DMS 273 treated with DMSO at 0.1 percent for 48 hours (cell line): ENCODE data around the gene CLEC4F.

Experiments
- DNase-seq: peaks from one replicate; lab custom pipeline; 2025; lab: John Stamatoyannopoulos, UW

The CLEC4F gene, protein sequence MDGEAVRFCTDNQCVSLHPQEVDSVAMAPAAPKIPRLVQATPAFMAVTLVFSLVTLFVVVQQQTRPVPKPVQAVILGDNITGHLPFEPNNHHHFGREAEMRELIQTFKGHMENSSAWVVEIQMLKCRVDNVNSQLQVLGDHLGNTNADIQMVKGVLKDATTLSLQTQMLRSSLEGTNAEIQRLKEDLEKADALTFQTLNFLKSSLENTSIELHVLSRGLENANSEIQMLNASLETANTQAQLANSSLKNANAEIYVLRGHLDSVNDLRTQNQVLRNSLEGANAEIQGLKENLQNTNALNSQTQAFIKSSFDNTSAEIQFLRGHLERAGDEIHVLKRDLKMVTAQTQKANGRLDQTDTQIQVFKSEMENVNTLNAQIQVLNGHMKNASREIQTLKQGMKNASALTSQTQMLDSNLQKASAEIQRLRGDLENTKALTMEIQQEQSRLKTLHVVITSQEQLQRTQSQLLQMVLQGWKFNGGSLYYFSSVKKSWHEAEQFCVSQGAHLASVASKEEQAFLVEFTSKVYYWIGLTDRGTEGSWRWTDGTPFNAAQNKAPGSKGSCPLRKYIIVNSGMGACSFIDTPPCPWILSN

GRCh38 chr2:70820499-70820898, at the start of gene CLEC4F:
TSS of gene CLEC4F (minus strand) at chr2:70820599. CDS start at chr2:70820523, 76 bp downstream.
- DNase-seq = no peak

DNA sequence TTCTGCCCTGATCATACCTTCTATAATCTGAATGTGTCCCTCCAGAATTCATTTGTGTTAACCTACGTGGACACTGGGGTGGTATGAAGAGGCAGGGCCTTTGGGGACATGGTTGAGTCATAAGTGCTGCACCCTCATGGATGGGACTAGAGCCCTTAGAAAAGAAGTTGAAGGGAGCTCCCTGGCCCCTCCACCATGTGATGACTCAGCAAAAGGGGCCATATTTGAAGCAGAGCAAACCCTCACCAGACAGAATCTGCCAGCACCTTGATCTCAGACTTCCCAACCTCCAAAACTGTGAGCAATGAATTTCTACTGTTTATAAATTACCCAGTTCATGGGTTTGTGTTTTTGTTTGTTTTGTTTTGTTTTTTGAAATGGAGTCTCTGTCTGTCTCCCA, 48.6 kb upstream of the CLEC4F start:
- no peak for DNase-seq

- DNase-seq = peak; percentile 58
Measured at GRCh38 chr2:70861777-70862625, 41.6 kb upstream of the CLEC4F start.

GRCh38 chr2:70855667-70856066, 35.3 kb upstream of the CLEC4F start:
- no peak for DNase-seq

DNA sequence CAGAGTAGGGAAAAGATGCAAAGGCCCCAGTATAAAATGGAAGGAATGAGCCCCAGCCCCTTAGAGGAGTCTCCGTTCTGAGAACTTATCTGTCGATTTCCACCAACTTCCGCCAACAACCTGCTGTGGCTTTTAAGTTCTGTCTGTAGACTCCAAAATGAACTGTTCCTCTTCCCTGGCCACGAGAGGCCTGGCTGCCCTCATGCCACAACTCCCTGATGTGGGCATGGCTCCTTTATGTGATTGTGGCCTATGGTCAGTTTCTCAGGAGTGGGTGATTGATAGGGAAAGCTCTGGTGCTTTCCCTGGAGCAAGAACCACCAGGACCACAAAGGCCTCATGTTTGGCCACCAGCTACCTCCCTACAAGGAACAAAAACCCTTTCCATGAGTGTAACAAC, 34.0 kb upstream of the CLEC4F start:
- no peak for DNase-seq

DNA sequence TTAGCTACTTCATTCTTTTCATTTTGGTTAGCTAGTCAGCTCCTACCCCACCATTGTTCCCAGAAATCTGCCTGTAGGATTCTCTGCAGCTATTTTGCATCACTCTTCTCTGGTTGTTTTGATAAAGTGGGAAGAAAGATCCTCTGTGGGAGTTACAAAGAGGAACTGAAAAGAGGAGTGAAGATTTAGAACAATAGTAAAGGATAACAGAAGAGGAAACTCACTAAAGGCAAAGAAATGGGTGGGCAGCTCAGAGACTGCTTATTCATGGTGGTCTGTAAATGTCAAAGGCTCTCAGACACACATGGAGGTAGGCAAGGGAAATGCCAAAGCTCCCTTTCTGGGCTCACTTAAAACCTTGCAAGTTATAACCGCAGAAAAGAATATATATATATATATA, 32.4 kb upstream of the CLEC4F start:
- no peak for DNase-seq

DNA sequence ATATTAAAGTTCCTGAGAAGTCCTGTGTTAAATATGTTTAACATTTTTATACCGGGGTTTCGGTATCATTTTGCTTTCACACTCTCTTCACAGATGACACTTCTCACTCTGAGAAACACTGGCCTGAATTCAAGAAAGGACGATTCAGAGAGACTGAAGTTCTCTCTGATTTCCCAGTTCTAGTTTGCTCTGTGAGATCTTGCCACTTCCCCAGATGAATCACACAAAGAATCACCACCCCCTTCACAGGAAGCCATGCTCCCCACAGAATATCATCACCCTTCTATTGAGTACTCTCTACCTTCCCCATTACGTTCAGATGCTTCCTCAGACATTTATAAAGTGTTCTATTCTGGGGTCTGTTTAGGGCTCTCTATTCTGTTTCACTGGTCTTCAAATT, 31.3 kb upstream of the CLEC4F start:
- no peak for DNase-seq

GRCh38 chr2:70850925-70851324, 30.5 kb upstream of the CLEC4F start:
- DNase-seq = peak; percentile 4

DNA sequence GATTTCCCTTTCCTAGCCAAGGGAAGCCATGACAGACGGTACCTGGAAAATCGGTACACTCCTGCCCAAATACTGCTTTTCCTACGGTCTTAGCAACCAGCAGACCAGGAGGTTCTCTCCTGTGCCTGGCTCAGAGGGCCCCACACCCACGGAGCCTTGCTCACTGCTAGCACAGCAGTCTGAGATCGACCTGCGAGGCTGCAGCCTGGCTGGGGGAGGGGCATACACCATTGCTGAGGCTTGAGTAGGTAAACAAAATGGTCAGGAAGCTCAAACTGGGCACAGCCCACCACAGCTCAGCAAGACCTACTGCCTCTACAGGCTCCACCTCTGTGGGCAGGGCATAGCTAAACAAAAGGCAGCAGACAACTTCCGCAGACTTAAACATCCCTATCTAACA, 22.0 kb upstream of the CLEC4F start:
- no peak for DNase-seq

DNA sequence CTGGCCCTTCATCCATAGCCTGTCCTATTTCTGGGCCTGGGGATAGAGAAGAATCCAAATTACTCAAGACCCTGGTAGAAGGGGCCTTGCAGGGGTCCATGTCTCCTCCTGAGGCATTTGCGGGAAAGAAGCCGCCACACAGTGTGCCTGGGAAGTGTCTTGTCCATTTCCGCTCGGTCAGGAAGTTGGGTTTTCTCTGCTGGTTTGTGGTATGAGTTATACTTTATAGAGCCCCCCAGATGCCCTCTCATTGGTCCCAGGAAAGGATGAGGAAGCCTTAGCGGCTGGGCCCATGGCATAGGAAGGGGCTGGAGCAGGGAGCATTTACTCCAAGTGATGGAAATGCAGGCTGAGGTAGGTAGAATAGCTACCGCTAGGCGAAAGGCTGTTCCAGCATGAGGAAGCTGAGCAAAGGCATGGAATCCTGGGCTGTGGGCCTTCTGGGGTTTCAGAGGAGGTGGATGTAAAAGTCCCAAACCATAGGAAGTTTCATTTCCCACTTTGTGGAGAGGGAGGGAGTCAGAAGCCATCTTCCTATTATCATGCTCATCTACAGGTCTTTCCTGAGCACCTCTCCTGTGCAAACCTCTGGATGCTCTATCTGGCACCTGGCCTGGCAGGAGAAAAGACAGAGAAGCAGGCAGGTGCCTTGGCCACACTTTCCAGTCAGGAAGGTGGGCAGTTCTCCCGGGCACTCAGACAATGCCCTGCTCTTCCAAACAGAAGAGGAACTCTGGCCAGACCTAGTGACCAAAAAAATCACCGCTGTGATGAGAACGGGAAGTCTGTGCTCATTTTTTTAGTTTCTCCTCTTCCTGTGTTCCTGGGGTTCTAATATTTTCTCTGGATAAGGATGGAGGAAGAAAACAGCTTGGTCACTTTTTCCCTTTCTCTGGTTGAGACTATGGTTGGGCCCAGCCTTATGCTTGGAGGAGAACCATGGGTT, 17.9 kb upstream of the CLEC4F start:
- DNase-seq = no peak

GRCh38 chr2:70835643-70836042, 15.2 kb upstream of the CLEC4F start, which contains the start of gene CD207:
TSS of gene CD207 (minus strand) at chr2:70835816. CDS start at chr2:70835776, 40 bp downstream.
- no peak for DNase-seq

- DNase-seq = no peak
Measured at GRCh38 chr2:70834881-70835280, 14.5 kb upstream of the CLEC4F start.

- no peak for DNase-seq
Measured at GRCh38 chr2:70834106-70834505, 13.7 kb upstream of the CLEC4F start.

DNA sequence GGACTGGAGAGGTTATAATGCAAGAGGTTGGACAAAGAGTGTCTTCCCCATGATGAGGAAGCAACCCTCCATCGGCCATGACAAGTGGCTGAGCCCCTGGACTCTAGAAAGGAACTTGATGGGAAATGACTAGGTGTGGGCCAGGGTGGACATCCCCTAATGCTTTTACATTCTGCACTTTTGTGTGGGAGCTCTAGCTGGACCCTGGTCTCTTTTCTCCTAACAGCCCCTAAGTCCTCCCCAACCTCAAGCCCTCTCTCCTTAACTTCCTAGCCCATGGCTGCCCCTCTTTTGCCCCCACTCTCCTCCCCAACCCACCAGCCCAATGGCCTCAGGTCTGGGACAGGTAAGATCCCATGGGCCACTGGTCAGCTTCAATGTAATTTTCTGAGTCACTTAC, 12.8 kb upstream of the CLEC4F start:
- no peak for DNase-seq

- DNase-seq = no peak
Measured at GRCh38 chr2:70832386-70832785, 12.0 kb upstream of the CLEC4F start.

DNA sequence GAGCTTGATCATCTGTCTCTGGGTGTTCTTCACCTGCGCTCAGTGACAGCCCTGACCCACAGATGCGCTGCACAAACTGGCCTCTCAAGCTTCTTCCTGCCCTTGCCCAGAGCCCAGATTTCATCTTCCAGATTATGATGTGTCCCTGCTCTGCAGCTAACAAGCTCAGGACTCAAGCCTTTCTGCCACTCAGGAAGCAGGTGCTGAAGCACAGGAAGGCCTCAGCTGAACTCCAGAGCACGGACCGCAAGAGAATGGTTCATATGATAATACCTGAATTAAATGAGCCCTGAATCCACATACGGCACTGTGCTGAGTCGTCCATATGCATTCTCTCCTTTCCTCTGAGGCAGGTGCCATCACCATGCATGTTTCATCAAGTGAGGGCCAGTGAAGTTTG, 11.5 kb upstream of the CLEC4F start:
- DNase-seq = no peak

DNA sequence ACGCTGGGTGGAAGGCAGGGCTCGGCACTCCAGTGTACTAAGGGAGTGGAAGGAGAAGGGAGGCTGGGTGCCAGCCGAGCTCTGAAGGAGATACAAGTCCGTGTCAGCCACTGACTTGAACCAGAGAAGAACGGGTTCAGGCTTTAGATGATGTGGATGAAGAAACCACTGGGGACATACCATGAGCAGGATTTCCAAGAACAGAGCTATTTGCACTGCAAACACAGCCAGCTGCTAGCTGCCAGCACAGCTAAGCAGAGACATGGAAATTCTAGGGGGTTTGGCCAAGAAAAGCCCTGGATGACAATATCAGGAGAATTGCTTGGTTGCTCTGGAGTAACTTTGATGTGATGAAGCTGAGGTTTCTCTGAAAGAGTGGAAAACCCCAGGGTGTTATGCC, 10.0 kb upstream of the CLEC4F start:
- DNase-seq = no peak

DNA sequence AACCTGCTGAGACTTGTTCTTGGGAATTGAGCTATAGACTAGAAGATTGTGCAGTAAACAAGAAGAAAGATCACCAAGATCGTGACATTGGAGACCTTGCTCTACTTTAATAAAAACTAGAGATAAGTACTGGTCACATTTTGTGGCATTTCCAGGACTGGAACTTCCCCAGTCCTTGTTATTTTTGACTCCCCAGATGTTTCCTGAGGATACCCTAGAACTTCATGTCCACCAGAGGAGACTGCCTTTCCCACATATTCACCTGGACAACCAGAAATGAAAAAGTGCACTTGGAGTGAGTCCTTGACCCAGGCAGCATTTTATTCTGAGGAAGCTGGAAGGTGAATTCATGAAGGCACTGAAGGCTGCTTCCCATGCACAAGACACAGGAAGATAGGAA, 9.5 kb upstream of the CLEC4F start:
- no peak for DNase-seq

GRCh38 chr2:70828914-70829824, 8.8 kb upstream of the CLEC4F start:
- DNase-seq = no peak

DNA sequence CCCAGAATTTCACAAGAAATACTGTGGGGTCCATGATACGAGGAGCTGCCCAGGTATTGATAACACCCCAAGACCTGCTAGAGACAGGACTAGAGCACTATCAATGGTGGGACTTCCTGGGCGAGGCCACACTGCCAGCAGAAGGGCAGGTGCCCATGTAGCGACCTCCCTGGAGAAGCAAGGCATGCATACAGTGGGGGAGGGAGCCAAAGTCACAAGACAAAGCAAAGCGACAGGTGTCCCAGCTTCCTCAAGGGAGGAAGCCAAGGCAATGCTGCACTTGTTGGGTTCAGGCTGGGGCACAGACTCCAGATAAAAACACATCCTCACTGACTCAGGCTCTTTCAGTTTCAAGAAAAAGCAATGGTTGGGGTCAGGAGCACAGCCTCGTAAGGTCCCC, 7.7 kb upstream of the CLEC4F start:
- no peak for DNase-seq

DNA sequence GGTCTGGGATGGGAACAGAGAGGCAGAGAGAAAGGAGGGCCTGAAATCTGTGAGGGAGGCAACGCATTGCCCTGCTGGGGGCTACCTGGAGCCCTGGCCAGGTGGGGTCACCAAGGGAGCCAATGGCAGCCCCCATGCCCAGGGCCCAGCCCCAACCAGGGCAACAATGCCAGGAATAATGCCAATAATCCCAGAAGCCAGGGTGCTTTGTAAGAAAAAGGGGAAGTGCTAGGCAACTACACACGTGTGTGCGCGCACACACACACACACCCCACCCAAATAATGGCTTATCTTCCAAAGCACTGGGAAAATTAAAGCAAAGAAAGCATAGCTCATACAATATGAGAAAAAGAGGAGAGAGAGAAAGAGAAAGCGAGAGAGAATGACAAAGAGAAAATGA, 7.0 kb upstream of the CLEC4F start:
- DNase-seq = no peak
